CD4-positive, alpha-beta T cell treated with Interferon alpha-2 for 1 hour (primary cell): ENCODE results near the gene BABAM1.

Experiments
- DNase-seq, 2 donors: peaks; one replicate each; pipeline ENCODE4 v3.0.0-alpha.2; 2020 to 2022

BABAM1 gene

DNA sequence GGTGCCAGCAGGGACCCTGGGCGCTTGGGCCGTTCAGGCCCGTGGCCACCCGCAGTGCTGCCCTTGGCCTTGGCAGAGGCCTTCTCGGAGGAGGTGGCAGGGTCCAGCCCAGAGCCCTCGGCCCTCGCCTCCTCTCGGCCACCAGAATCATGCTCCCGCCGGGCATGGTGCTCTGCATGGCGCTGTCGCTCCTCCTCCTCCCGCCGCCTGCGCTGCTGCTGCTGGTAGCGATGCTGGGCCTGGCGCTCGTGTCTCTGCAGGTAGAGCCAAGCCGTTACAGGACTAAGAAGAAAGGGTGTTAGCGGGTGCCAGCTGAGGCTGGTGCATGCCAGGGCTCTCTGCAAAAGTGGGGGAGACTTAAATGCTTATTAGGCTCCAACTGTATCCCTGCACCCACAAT, 57.9 kb downstream of the BABAM1 start:
- DNase-seq = no peak

GRCh38 chr19:17325881-17326594, 58.8 kb downstream of the BABAM1 start:
- no peak for DNase-seq

DNA sequence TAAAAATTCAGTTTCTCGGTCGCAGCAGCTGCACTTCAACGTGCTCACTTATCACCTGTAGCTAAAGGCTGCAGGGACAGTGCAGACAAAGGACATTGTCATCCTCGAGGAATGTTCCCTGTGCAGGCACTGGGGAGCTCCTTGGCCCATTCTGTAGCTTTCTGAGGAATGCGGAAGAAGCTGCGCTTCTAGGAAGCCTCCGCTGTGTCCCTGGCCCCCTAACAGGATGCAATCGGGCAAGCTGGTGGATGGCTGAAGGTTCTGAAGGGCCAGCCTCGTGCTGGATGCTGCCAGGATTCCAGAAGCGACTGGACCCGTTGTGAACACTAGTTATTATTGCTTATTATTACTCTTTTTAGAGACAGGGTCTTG, 59.3 kb downstream of the BABAM1 start:
- DNase-seq = no peak

DNA sequence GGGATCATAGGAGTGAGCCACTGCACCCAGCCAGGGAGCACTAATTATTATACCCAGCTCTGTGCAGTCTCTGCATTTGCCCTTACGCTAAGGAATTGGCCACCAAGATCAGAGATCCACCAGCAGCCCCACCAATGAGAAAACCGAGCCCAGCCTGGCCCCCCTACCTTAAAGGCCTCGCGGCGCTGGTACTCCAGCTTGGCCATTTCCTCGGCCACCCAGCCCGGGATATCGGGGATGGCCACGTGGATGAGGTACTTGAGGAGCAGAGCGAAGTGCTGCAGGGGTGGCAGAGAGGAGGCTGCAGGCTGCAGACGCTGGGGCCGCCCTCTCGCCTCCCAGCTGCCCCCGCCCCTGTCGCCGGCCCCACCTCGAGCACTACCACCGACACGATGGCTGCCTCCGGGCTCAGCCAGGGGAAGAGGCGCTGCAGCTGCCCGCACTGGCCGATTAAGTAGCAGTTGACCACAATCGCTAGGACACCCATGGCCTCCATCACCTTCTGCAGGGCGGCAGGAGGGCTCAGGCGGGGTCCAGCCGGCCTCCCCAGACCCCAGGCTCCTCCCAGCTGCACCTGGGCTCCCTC, 59.9 kb downstream of the BABAM1 start:
- DNase-seq = no peak

- DNase-seq = peak; percentile 63 to 72
Observed at GRCh38 chr19:17327654-17328516, 60.6 kb downstream of the BABAM1 start.
